HL-60/S4 treated with retinoic acid at 250 ng/mL for 4 days and 3 days (cell line): ENCODE results near the gene AGA.

Source experiments
- in situ Hi-C: fragments of 300-500 bp; cut with MboI; formaldehyde crosslinking; loops from 2 replicates; pipeline ENCODE4 v1.7.0; 2022; ENCODE audit warnings: low sequenced_read_pairs

Gene AGA

GRCh38 chr4:177441803-177442622, at the start of gene AGA:
TSS of gene AGA (minus strand) at chr4:177442437. CDS start at chr4:177442375, 62 bp downstream.
- in situ Hi-C loops, result no loop called here

- in situ Hi-C loops, result no loop called here
Observed at GRCh38 chr4:177492022-177492421, 49.8 kb upstream of the AGA start.

GRCh38 chr4:177490769-177491168, 48.5 kb upstream of the AGA start:
- in situ Hi-C loops, result no loop called here

- in situ Hi-C loops, result no loop called here
Observed at GRCh38 chr4:177489471-177490246, 47.4 kb upstream of the AGA start.

- in situ Hi-C loops, result no loop called here
Observed at GRCh38 chr4:177487977-177488376, 45.7 kb upstream of the AGA start.

GRCh38 chr4:177485528-177485927, 43.3 kb upstream of the AGA start:
- in situ Hi-C loops, result no loop called here

- in situ Hi-C loops, result no loop called here
Observed at GRCh38 chr4:177484613-177485021, 42.4 kb upstream of the AGA start.

GRCh38 chr4:177483760-177484159, 41.5 kb upstream of the AGA start:
- in situ Hi-C loops, result no loop called here

- in situ Hi-C loops, result no loop called here
Observed at GRCh38 chr4:177483271-177483670, 41.0 kb upstream of the AGA start.

GRCh38 chr4:177482367-177482766, 40.1 kb upstream of the AGA start:
- in situ Hi-C loops, result no loop called here

GRCh38 chr4:177480795-177481194, 38.6 kb upstream of the AGA start:
- in situ Hi-C loops, result no loop called here

GRCh38 chr4:177479063-177479462, 36.8 kb upstream of the AGA start:
- in situ Hi-C loops, result no loop called here

- in situ Hi-C loops, result no loop called here
Observed at GRCh38 chr4:177478496-177478895, 36.3 kb upstream of the AGA start.

GRCh38 chr4:177473991-177474390, 31.8 kb upstream of the AGA start:
- in situ Hi-C loops, result no loop called here

GRCh38 chr4:177464026-177464425, 21.8 kb upstream of the AGA start:
- in situ Hi-C loops, result no loop called here

GRCh38 chr4:177461606-177462005, 19.4 kb upstream of the AGA start:
- in situ Hi-C loops, result no loop called here

GRCh38 chr4:177460460-177460859, 18.2 kb upstream of the AGA start:
- in situ Hi-C loops, result no loop called here

GRCh38 chr4:177455561-177455970, 13.3 kb upstream of the AGA start:
- in situ Hi-C loops, result no loop called here

- in situ Hi-C loops, result no loop called here
Observed at GRCh38 chr4:177453116-177453515, 10.9 kb upstream of the AGA start.

GRCh38 chr4:177451108-177451500, 8.9 kb upstream of the AGA start:
- in situ Hi-C loops, result no loop called here

- in situ Hi-C loops, result no loop called here
Observed at GRCh38 chr4:177450426-177451107, 8.3 kb upstream of the AGA start.

GRCh38 chr4:177448850-177449249, 6.6 kb upstream of the AGA start:
- in situ Hi-C loops, result no loop called here
